ENCODE data around the gene ILDR1.
"Not testable (repeated sequence)": the region's sequence is repeated elsewhere in the genome, so short reads cannot be mapped to it uniquely, and the experiment has no call there.

ILDR1 gene

GRCh38 chr3:122021811-122022401 lies at the start of gene ILDR1:
Gene ILDR1, minus strand, starts transcription at chr3:122022247. Its CDS starts 170 bp downstream, at chr3:122022077.
- DNase-seq (ENCODE audit: low spot score), result no peak

- no peak for DNase-seq (ENCODE audit: low spot score)
Observed at GRCh38 chr3:122067588-122068240, 45.7 kb upstream of the ILDR1 start.

DNA sequence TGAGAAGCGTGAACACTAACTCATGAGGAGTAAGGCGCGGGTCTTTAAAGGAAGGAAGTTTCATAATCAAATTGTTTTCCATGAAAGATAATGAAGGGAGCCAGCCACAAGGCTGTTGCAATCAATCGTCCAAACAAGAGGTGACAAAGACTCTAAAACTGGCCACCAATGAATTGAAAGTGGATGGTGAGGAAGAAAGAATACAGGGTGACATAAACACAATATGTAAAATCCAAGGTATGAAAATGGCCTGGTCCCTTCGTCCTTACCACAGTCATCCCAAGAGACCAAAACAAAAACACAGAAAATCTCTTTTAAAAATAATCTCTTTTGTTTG lies 45.1 kb upstream of the ILDR1 start:
- no peak for DNase-seq (ENCODE audit: low spot score)

DNA sequence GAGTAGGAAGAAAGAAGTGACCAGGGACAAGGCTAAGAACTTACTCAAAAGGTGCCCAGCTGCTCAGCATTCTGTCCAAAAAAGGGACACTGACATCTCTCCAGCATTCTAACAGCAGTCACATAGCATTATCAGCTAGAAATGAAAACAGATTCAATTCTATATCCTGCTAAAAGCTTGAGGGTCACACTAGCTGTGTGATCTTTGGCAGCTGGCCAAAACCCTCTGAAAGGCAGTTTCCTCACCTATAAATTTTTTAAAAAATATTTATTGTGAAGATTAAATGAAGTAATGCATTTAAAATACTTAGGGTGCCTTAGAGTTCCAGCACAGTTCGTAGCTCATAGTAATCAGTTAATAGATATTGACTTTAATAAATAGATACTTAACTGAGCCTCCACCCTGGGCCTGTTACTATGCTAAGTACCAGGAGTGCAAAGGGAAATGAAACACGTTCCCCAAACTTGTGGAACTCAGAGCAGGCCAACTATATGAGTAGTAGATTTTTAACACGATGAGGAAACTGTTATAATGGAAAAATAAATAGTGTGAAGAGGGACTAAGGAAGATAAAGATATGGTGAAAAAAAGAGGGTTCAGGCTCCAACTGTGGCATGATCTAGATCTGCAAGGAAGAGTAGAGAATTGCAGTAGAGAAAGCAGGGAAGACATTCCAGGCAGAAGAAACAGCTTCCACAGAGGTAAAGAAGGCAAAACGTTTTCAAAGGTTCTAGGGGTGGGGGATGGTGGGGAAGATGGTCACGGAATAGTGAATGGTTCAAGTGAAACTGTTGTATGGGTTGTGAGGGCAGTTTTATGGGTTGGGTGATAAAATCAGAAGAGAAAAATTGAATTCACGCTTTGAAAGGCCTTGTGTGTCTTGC lies 44.5 kb upstream of the ILDR1 start:
- DNase-seq (ENCODE audit: low spot score), result no peak

DNA sequence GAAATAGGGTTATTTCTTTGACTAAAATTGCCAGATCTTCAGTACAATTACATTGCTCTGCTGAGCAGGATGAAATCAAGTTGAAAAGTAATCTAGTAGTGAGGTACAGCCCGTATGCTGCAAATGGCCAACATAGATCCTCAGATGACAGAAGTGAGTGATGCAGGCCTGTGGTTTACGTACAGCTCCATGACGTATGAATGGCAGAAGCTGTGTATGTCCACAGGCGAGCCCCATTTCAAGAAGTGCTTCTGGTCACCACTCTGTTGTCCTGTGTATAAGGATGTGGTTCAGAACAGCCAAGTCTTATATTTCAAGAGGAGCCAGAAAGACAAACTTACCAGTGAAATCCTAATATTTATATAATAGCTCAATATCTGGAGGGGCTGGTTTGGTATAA lies 42.3 kb upstream of the ILDR1 start:
- DNase-seq (ENCODE audit: low spot score), result no peak

DNA sequence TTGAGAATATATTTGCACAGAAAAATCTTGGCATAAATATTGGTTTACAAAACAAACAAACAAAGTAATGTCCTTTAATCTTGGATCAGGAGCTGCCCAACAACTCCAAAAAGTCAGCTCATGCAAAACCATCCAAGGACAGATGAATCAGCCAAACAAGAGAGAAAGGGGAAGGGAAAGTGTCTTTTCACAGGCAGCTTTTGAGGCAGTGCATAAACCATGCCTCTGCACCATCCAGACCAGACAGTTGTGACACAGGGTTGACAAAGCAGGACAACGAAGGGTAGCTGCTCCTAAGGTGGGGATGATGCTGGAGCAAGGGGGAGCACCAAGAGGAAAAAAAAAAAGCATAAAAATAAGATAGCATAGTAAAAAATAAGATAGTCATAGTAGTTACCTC lies 41.9 kb upstream of the ILDR1 start:
- DNase-seq (ENCODE audit: low spot score), result peak; percentile 42

- no peak for DNase-seq (ENCODE audit: low spot score)
Observed at GRCh38 chr3:122060040-122060698, 38.1 kb upstream of the ILDR1 start.

DNA sequence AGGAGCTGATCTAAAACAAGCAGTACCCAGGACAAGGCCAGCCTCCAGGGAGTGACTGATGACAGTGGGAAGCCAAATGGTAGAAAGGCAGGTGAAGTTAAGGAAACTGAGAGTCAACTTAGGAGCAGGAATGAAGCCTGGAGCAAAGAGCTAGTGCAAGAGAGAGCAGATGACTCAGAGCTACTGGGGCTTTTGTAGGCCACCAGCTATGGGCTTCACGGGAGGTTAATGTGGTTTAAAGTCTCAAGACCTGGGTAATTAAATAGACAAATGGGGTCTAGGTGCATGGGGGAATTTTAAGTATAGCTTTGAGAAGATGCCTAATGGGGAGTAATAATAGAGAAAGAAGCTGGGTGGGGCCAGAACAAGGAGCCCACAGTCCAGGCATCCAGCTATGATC lies 36.2 kb upstream of the ILDR1 start:
- DNase-seq (ENCODE audit: low spot score), result no peak

GRCh38 chr3:122057671-122058070 lies 35.6 kb upstream of the ILDR1 start:
- no peak for DNase-seq (ENCODE audit: low spot score)

GRCh38 chr3:122055215-122055614 lies 33.2 kb upstream of the ILDR1 start, which contains the start of gene CD86:
Gene CD86, plus strand, starts transcription at chr3:122055362. Its CDS starts 128 bp downstream, at chr3:122055490.
- peak; percentile 57 for DNase-seq (ENCODE audit: low spot score)

DNA sequence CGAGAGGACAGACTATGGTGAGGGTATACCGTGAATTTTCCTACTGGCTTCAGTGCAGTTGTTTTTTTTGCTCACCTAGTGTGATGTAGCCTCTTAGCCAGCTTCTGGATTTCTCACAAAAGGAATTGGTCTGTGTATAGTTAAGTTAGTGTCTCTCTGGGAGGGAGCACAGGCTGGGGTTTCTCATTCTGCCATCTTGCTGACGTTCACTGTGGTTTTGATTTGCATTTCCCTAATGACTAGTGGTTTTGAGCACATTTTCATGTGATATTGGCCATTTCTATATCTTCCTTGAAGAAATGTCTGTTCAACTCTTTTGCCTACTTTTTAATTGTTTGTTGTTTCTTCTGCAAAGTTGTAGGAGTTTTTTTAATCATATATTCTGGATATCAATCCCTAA lies 30.9 kb upstream of the ILDR1 start:
- DNase-seq (ENCODE audit: low spot score), result no peak

GRCh38 chr3:122047773-122048172 lies 25.7 kb upstream of the ILDR1 start:
- not testable (repeated sequence) for DNase-seq (ENCODE audit: low spot score)

GRCh38 chr3:122047296-122047695 lies 25.2 kb upstream of the ILDR1 start:
- DNase-seq (ENCODE audit: low spot score), result not testable (repeated sequence)

- no peak for DNase-seq (ENCODE audit: low spot score)
Observed at GRCh38 chr3:122033023-122033422, 11.0 kb upstream of the ILDR1 start.

- DNase-seq (ENCODE audit: low spot score), result no peak
Observed at GRCh38 chr3:122032531-122032930, 10.5 kb upstream of the ILDR1 start.

GRCh38 chr3:122031123-122031468 lies 9.0 kb upstream of the ILDR1 start:
- DNase-seq (ENCODE audit: low spot score), result no peak

DNA sequence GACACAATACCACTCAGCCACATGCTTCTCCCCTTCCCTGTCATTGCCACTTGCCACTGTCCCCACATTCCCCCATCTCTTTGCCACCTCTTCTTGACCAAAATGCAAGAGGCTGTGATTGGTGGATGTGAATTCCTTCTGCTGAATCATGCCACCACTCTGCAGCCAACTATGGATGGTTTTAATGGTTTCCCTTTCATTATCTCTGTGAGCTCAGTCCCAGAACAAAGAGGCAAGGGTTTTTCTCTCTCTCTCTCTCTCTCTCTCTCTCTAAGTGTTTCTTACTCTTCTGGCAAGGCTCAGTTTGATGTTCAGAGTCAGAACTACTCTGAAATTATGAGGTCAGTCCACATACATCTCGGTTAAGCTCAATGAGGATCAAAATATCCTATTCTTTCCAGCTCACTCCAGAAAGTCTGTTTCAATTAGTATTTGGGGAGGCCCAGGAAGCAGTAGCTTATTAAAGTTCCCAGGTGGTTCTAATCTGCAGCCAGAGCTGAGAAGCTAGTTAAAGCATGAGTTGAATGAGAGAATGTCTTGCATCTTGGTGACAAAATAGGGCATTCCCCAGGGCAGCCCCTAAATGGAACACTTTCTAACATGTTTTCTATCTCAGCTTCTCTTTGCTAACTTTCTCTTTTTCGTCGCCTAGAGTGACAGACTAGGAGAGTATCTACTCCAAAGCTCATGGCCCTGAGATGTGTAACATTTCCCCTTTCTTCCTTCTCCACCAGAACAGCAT lies 8.5 kb upstream of the ILDR1 start:
- DNase-seq (ENCODE audit: low spot score), result no peak

- DNase-seq (ENCODE audit: low spot score), result no peak
Observed at GRCh38 chr3:122025296-122025695, 3.2 kb upstream of the ILDR1 start.

DNA sequence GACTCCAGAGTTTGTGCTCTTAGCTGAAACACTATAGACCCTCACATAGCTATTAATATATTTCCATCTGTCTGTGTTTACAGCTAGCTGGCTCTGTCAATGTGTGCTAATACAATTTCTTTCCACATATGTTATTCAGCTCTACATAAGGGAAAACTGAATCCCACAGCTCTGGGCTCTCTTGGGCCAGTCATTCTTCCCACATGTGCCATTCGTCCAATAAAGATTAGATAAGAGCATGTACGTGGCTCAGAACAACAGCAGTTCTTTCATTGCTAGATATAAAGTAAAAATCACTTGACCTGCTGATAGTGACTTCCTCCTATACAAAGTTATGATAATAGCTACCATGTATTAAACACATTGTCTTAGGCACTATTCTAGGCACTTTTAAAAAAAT lies 2.8 kb upstream of the ILDR1 start:
- DNase-seq (ENCODE audit: low spot score), result no peak

DNA sequence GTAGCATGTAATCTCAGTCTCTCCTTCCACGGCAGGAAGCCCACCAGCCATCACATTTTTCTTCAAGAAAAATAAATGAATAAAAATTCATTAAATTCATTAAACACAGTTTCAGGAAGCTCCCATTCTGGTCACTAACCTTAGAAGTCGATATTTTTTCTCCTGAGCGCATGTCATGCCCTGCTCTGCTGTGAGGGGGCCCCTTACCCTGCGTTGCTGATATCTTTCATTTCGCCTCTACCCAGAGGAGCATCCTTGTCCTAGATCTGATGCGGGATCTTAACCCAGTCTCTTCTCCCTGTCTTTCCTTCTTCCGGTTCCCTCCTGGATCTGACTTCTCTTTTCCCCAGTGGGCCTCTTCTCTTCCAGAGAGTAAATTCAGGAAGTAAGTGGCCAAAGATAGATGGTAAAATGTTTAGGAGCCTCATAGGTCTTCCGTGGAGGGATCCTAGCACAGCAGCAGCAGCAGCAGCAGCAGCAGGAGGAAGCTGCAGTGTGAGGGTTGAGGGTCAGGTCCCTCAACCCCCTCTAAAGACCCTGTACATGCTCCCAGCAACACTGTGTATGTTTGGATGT lies 1.4 kb upstream of the ILDR1 start:
- DNase-seq (ENCODE audit: low spot score), result no peak

DNA sequence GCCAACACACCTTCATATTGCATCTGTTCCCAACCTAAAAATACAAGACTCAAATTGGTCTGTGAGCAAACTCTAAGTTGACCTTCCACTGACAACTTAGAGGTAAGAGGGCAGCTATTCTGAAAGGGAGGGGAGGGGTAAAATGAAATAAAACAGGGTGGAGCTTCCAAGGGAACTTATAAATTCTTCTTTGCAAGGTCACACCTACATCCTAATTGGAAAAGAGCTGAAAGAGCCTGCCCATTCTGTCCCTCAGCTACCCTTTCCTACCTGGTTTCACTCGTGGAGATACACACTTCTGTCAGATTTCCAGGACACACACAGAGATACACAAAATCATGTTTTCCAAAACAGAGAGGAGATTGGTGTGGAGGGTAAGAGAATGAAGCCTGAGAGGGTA lies 1.0 kb downstream of the ILDR1 start:
- no peak for DNase-seq (ENCODE audit: low spot score)

- no peak for DNase-seq (ENCODE audit: low spot score)
Observed at GRCh38 chr3:122019493-122019892, 2.6 kb downstream of the ILDR1 start.
